Measurements from ENCODE around the gene EMX2. TPM values are rescaled to one million over a fixed set of nuclear protein-coding genes. Genes with fewer than 3 reads are reported as not detected.
"Not testable (repeated sequence)": the region's sequence is repeated elsewhere in the genome, so short reads cannot be mapped to it uniquely, and the experiment has no call there.

EMX2 gene
- total RNA-seq, 4 donors from 2014 or later: 2.0 to 9.7 (median 2.5) TPM

DNA sequence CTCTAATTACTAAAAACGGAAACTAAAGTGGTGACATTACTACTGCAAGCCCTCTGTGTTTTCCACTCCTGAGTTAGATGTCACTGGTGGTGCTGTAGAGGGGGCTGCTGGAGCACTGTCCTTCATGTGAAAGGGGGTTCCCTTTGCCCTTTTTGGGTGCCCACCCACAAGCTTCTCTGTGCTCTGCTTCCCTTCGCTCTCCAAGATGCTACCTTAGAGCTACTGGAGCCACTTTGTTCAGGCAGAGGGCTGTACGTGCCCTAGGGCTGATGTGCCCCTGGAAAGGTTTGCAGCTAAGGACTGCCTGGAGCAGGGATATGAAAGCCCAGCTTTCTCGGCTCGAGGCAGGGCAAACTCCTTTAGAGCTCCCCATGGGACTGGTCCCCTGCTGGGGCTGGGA lies 28.3 kb downstream of the EMX2 start:
- H3K4me3 ChIP-seq: no peak overlapping the region
- DNase-seq (ENCODE audit: low spot score in 2 of 2): no peak
- no peak overlapping the region for H3K27ac ChIP-seq
- TF ChIP-seq POLR2A (IDR thresholded peaks at IDR 0.05) (no peak), EP300 (IDR thresholded peaks at IDR 0.05) (no peak)
- no peaks in the 10 kb centered on the region for H3K27me3 ChIP-seq
- no peaks in the 10 kb centered on the region for H3K36me3 ChIP-seq
- 66% methylated on average over 5 of the region's 5 CpGs for WGBS
- no peaks in the 10 kb centered on the region for H3K9me3 ChIP-seq
- no peaks in the 10 kb centered on the region for H3K4me1 ChIP-seq

GRCh38 chr10:117574498-117575146 lies 32.1 kb downstream of the EMX2 start:
- Histone ChIP-seq H3K36me3 (no peaks in the 10 kb centered on the region), H3K27ac (no peak overlapping the region), H3K4me1 (no peaks in the 10 kb centered on the region), H3K4me3 (no peak overlapping the region), H3K9me3 (no peaks in the 10 kb centered on the region), H3K27me3 (peaks cover 4% of the 10 kb centered on the region)
- no peak for DNase-seq (ENCODE audit: low spot score in 2 of 2)
- TF ChIP-seq POLR2A (IDR thresholded peaks at IDR 0.05): no peak
- no peak for TF ChIP-seq POLR2AphosphoS5 (IDR thresholded peaks at IDR 0.05)
- no peak for TF ChIP-seq EP300 (IDR thresholded peaks at IDR 0.05)
- TF ChIP-seq CTCF (IDR thresholded peaks at IDR 0.05): no peak
- WGBS: 53% methylated on average over 11 of the region's 11 CpGs

DNA sequence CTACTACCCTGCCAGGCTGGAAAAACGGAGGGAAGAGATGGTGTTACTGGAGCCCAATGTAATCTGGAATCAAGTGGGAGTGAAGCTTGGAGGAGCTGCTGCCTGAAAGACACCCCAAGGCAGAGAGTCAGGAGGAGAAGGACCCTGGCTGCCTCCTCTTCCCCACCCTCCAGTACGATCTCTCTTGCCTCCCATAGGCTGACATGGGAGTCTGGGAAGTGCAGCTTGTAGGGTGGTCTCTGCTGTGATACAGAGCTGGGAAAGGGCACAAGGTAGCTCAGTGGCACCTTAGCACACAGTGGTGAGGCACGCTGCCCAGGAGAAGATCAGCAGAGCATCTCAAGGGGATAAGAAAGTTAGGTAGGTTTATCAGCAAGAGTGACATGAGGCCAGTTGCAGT lies 35.9 kb downstream of the EMX2 start:
- TF ChIP-seq CTCF (IDR thresholded peaks at IDR 0.05) (no peak), POLR2A (IDR thresholded peaks at IDR 0.05) (no peak), EP300 (IDR thresholded peaks at IDR 0.05) (no peak), POLR2AphosphoS5 (IDR thresholded peaks at IDR 0.05) (no peak)

GRCh38 chr10:117578999-117579590 lies 36.5 kb downstream of the EMX2 start:
- Histone ChIP-seq H3K4me3 (no peak overlapping the region), H3K9me3 (no peaks in the 10 kb centered on the region), H3K27ac (no peak overlapping the region), H3K36me3 (no peaks in the 10 kb centered on the region), H3K4me1 (no peaks in the 10 kb centered on the region), H3K27me3 (peaks cover 4% of the 10 kb centered on the region)
- DNase-seq (ENCODE audit: low spot score in 2 of 2): no peak
- WGBS: 90% methylated on average over 5 of the region's 5 CpGs
- no peak for TF ChIP-seq POLR2AphosphoS5 (IDR thresholded peaks at IDR 0.05)
- no peak for TF ChIP-seq EP300 (IDR thresholded peaks at IDR 0.05)
- no peak for TF ChIP-seq CTCF (IDR thresholded peaks at IDR 0.05)
- no peak for TF ChIP-seq POLR2A (IDR thresholded peaks at IDR 0.05)

More for the DNA sequence above, 35.9 kb downstream of the EMX2 start:
- DNase-seq (ENCODE audit: low spot score in 2 of 2): no peak
- Histone ChIP-seq H3K27ac (no peak overlapping the region), H3K9me3 (no peaks in the 10 kb centered on the region), H3K4me1 (no peaks in the 10 kb centered on the region), H3K27me3 (peaks cover 4% of the 10 kb centered on the region), H3K4me3 (no peak overlapping the region), H3K36me3 (no peaks in the 10 kb centered on the region)
- WGBS: 75% methylated on average over 3 of the region's 3 CpGs

DNA sequence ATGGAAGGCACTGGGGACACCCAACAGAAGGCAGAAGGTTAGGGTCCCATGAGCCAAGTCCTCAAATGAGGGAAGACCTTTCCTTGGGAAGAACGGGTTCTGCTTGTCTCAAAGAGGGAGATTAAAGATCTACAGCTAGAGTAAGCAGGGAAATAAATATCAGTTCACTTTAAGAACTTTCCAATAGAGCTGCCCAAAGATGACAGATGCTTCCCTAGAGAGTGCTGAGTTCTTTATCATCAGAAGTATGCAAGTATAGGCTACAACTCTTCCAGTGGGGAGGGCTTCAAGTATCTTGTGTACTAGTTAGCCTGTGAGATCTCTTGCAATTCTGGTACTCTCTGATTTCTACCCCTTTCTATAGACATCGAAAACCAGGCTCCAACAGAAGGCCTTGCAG lies 39.4 kb downstream of the EMX2 start:
- 82% methylated on average over 2 of the region's 2 CpGs for whole genome bisulfite sequencing
- no peak overlapping the region for H3K27ac ChIP-seq
- no peak for DNase-seq (ENCODE audit: low spot score in 2 of 2)
- H3K27me3 ChIP-seq: peaks cover 4% of the 10 kb centered on the region
- H3K4me3 ChIP-seq: no peak overlapping the region
- no peaks in the 10 kb centered on the region for H3K4me1 ChIP-seq
- no peaks in the 10 kb centered on the region for H3K9me3 ChIP-seq
- H3K36me3 ChIP-seq: no peaks in the 10 kb centered on the region
- TF ChIP-seq CTCF (IDR thresholded peaks at IDR 0.05): no peak
- no peak for TF ChIP-seq POLR2A (IDR thresholded peaks at IDR 0.05)
- TF ChIP-seq EP300 (IDR thresholded peaks at IDR 0.05): no peak
- TF ChIP-seq POLR2AphosphoS5 (IDR thresholded peaks at IDR 0.05): no peak

- not testable (repeated sequence) for H3K36me3 ChIP-seq; H3K27me3 ChIP-seq; H3K4me3 ChIP-seq; H3K27ac ChIP-seq; H3K9me3 ChIP-seq; DNase-seq (ENCODE audit: low spot score in 2 of 2); H3K4me1 ChIP-seq
- 89% methylated on average over 2 of the region's 2 CpGs for WGBS
Observed at GRCh38 chr10:117584831-117585230, 42.3 kb downstream of the EMX2 start.
